HepG2 (cell line): ENCODE data around the gene TGM3. TPM values are rescaled to one million over a fixed set of nuclear protein-coding genes. Genes with fewer than 3 reads are reported as not detected.

Experiments
- CCAR2 ChIP-seq: fragments of 200-400 bp; formaldehyde crosslinking; optimal IDR thresholded peaks from 2 replicates; pipeline ENCODE3; 2018; ENCODE audit warnings: low read depth, mild to moderate bottlenecking, low read length, moderate library complexity
- MTF1 ChIP-seq: sonication (generic); formaldehyde crosslinking; IDR thresholded peaks from 2 replicates; pipeline ENCODE4 v1.5.0; 2020; ENCODE audit warnings: missing genetic modification reagents
- MXD3 ChIP-seq: IDR thresholded peaks from 2 replicates; pipeline ENCODE4 v1.6.1; 2016; ENCODE audit warnings: mild to moderate bottlenecking, missing biosample characterization, missing genetic modification reagents
- NR2F1 ChIP-seq, 2 experiments: fragments of 450-650 bp in 1 of 2; formaldehyde crosslinking in 1 of 2; IDR thresholded peaks; 2 replicates each; pipeline versions ENCODE4 v1.5.0 to v1.6.1; 2016 to 2020; ENCODE audit warnings: mild to moderate bottlenecking in 1 of 2, missing compliant biosample characterization in 1 of 2, missing genetic modification reagents in 1 of 2, moderate library complexity in 1 of 2
- REST ChIP-seq, 2 experiments: IDR thresholded peaks; 2 replicates each; pipeline ENCODE4 v1.6.1; 2011 to 2012; ENCODE audit warnings: low read length in 2 of 2, borderline replicate concordance in 1 of 2, low read depth in 1 of 2, mild to moderate bottlenecking in 1 of 2, moderate library complexity in 1 of 2
- ZNF780A ChIP-seq: sonication (generic); formaldehyde crosslinking; IDR thresholded peaks from 2 replicates; pipeline ENCODE4 v1.8.0; 2022; ENCODE audit warnings: mild to moderate bottlenecking, missing genetic modification reagents, moderate library complexity
- polyA plus RNA-seq, 8 experiments: library from polyadenylated mRNA; depleted of rRNA in 3 of 8; stranded (reverse) in 7 of 8; unstranded in 1 of 8; fragments of >200 nt; fragmentation: Illumina TruSeq in 4 of 8; extraction: Trizol in 4 of 8; gene quantifications; 2 replicates each; pipeline versions ENCODE4 v1.2.1 to v1.2.3, GENCODE V29; 2011 to 2016; ENCODE audit warnings: low read depth in 4 of 8, missing spikeins in 1 of 8, mixed read lengths in 1 of 8; ENCODE audit not compliant: insufficient read depth in 1 of 8
- total RNA-seq, 5 experiments: library from RNA; depleted of rRNA; stranded (reverse); fragments of >200 nt; fragmentation: Illumina TruSeq; extraction: Trizol; gene quantifications; 2 replicates each; pipeline ENCODE4 v1.2.3, GENCODE V29; 2016; ENCODE audit warnings: low read depth in 1 of 5
- TF ChIP-seq, protein P1 (sequence below), 2 experiments: sonication (generic) in 1 of 2; formaldehyde crosslinking in 1 of 2; IDR thresholded peaks; 2 replicates each; pipeline versions ENCODE4 v1.6.1 to v1.9.0; 2014 to 2022; ENCODE audit warnings: antibody characterized with exemption in 1 of 2, borderline replicate concordance in 1 of 2, inconsistent platforms in 1 of 2, low read depth in 1 of 2, missing genetic modification reagents in 1 of 2

The TGM3 gene
- total and polyA plus RNA-seq, 2 of the 13 experiments (the other 11 are each of a cell fraction or from before 2014, with no cell fraction given) = not detected

GRCh38 chr20:2293486-2293885, 2.3 kb upstream of the TGM3 start (continued):
- TF ChIP-seq MXD3 (CRISPR knock-in tag) (no peak), NR2F1 (CRISPR knock-in tag; IDR thresholded peaks at IDR 0.05) (no peak), REST (IDR thresholded peaks at IDR 0.05; ENCODE audit: borderline replicate concordance in 1 of 2, low read depth in 1 of 2, low read length in 2 of 2) (no peak), ZNF780A (CRISPR knock-in tag) (no peak), CCAR2 (no peak), MTF1 (CRISPR knock-in tag) (no peak)
- TF ChIP-seq, protein P1, sequence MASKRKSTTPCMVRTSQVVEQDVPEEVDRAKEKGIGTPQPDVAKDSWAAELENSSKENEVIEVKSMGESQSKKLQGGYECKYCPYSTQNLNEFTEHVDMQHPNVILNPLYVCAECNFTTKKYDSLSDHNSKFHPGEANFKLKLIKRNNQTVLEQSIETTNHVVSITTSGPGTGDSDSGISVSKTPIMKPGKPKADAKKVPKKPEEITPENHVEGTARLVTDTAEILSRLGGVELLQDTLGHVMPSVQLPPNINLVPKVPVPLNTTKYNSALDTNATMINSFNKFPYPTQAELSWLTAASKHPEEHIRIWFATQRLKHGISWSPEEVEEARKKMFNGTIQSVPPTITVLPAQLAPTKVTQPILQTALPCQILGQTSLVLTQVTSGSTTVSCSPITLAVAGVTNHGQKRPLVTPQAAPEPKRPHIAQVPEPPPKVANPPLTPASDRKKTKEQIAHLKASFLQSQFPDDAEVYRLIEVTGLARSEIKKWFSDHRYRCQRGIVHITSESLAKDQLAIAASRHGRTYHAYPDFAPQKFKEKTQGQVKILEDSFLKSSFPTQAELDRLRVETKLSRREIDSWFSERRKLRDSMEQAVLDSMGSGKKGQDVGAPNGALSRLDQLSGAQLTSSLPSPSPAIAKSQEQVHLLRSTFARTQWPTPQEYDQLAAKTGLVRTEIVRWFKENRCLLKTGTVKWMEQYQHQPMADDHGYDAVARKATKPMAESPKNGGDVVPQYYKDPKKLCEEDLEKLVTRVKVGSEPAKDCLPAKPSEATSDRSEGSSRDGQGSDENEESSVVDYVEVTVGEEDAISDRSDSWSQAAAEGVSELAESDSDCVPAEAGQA (IDR thresholded peaks at IDR 0.05; ENCODE audit: low read depth) = no peak
- TF ChIP-seq, protein P1 (CRISPR knock-in tag; IDR thresholded peaks at IDR 0.05; ENCODE audit: borderline replicate concordance) = no peak
